ENCODE results near the gene CHMP3. TPM values are rescaled to one million over a fixed set of nuclear protein-coding genes. Genes with fewer than 3 reads are reported as not detected.

The CHMP3 gene
- total and polyA plus RNA-seq, 2 donors (not counting 1 experiment from before 2014, with no cell fraction given) = 73.3 to 161 TPM

DNA sequence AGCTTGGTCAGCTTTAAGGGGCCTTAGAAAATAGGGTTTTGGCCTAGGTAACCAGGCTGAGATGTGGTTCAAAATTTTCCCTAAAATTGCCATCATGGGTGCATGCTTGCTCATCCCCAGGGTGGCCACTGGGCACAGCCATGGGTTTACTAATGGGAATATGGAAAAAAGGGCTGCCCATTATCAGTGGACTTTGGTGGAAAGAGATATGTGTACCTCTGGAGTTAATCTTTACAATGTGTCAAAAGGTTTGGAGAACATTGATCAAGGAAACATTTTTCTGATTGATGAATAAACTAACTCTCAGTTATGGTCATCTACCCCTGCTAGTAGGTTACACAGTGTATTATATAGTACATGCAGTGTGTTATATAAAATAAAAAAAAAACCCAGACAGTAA lies 109.0 kb downstream of the CHMP3 start:
- Histone ChIP-seq H3K36me3 (ENCODE audit: control insufficient read depth, insufficient read depth, low read length) (peaks cover 14% of the 10 kb centered on the region), H3K27ac (ENCODE audit: insufficient read depth, low read length) (no peak overlapping the region)

DNA sequence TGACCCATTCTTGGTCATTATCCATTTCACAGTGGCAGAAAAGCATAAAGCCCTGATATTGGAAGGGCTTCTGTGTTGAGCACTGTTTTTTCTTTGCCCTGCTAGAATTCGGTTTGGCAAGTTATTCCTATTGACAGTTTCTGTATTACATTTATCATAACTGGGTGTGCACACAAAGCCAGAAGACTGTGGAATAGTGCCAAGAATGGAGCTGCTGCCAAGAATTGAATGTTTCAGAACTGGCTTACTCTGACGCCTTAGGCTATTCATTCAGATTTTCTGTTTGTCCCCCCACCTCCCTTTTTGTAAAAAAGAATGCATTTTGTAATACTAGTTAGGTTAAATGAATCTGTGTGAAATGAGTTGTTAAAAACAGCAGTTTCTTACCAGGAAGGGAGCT lies 109.4 kb downstream of the CHMP3 start:
- Histone ChIP-seq H3K4me3 (replicated peaks in 1 of 4; ENCODE audit: control extremely low read depth in 1 of 4, insufficient read depth in 1 of 4, low read depth in 3 of 4, low read length in 4 of 4) (no peak overlapping the region), H3K4me1 (ENCODE audit: control insufficient read depth, extremely low read depth, insufficient read depth, low read length) (no peaks in the 10 kb centered on the region), H3K36me3 (ENCODE audit: control insufficient read depth, insufficient read depth, low read length) (peaks cover 14% of the 10 kb centered on the region), H2AFZ (ENCODE audit: low read length) (no peak overlapping the region), H3K9me3 (ENCODE audit: control insufficient read depth, insufficient read depth, low read depth, low read length) (no peaks in the 10 kb centered on the region), H3K9ac (ENCODE audit: insufficient read depth, low read length) (no peak overlapping the region), H4K20me1 (ENCODE audit: control insufficient read depth, extremely low read depth, insufficient read depth, low read length) (no peaks in the 10 kb centered on the region), H3K27ac (ENCODE audit: insufficient read depth, low read length) (no peak overlapping the region), H3K27me3 (ENCODE audit: control insufficient read depth, insufficient read depth, low read length) (no peaks in the 10 kb centered on the region), H3K79me2 (ENCODE audit: control insufficient read depth, insufficient read depth, low read length) (peaks cover 2% of the 10 kb centered on the region), H3K4me2 (ENCODE audit: extremely low read depth, insufficient read depth, low read length) (no peak overlapping the region)
- no peak for TF ChIP-seq EZH2 (IDR thresholded peaks at IDR 0.05; ENCODE audit: low read length, missing control alignments)
- TF ChIP-seq, protein P1, sequence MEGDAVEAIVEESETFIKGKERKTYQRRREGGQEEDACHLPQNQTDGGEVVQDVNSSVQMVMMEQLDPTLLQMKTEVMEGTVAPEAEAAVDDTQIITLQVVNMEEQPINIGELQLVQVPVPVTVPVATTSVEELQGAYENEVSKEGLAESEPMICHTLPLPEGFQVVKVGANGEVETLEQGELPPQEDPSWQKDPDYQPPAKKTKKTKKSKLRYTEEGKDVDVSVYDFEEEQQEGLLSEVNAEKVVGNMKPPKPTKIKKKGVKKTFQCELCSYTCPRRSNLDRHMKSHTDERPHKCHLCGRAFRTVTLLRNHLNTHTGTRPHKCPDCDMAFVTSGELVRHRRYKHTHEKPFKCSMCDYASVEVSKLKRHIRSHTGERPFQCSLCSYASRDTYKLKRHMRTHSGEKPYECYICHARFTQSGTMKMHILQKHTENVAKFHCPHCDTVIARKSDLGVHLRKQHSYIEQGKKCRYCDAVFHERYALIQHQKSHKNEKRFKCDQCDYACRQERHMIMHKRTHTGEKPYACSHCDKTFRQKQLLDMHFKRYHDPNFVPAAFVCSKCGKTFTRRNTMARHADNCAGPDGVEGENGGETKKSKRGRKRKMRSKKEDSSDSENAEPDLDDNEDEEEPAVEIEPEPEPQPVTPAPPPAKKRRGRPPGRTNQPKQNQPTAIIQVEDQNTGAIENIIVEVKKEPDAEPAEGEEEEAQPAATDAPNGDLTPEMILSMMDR (conservative IDR thresholded peaks at IDR 0.05 in 1 of 2, IDR thresholded peaks at IDR 0.05 in 1 of 2; ENCODE audit: low read depth in 1 of 2, low read length in 2 of 2) = no peak
- DNase-seq (ENCODE audit: low read depth in 2 of 2) = peak; percentile 65 to 85

More for the DNA sequence above, 109.0 kb downstream of the CHMP3 start:
- no peaks in the 10 kb centered on the region for H3K9me3 ChIP-seq (ENCODE audit: control insufficient read depth, insufficient read depth, low read depth, low read length)
- DNase-seq (ENCODE audit: low read depth in 2 of 2) = no peak
- no peak overlapping the region for H3K4me2 ChIP-seq (ENCODE audit: extremely low read depth, insufficient read depth, low read length)
- no peaks in the 10 kb centered on the region for H3K27me3 ChIP-seq (ENCODE audit: control insufficient read depth, insufficient read depth, low read length)
- H3K4me3 ChIP-seq (replicated peaks in 1 of 4; ENCODE audit: control extremely low read depth in 1 of 4, insufficient read depth in 1 of 4, low read depth in 3 of 4, low read length in 4 of 4) = no peak overlapping the region
- no peaks in the 10 kb centered on the region for H3K4me1 ChIP-seq (ENCODE audit: control insufficient read depth, extremely low read depth, insufficient read depth, low read length)
- H3K79me2 ChIP-seq (ENCODE audit: control insufficient read depth, insufficient read depth, low read length) = peaks cover under 1% of the 10 kb centered on the region
- no peaks in the 10 kb centered on the region for H4K20me1 ChIP-seq (ENCODE audit: control insufficient read depth, extremely low read depth, insufficient read depth, low read length)
- H2AFZ ChIP-seq (ENCODE audit: low read length) = no peak overlapping the region
- no peak for TF ChIP-seq EZH2 (IDR thresholded peaks at IDR 0.05; ENCODE audit: low read length, missing control alignments)
- TF ChIP-seq, protein P1 (conservative IDR thresholded peaks at IDR 0.05 in 1 of 2, IDR thresholded peaks at IDR 0.05 in 1 of 2; ENCODE audit: low read depth in 1 of 2, low read length in 2 of 2) = no peak
- H3K9ac ChIP-seq (ENCODE audit: insufficient read depth, low read length) = no peak overlapping the region

Other genes starting within 250 kb of the CHMP3 start
- gene REEP1, start 225.8 kb downstream of the CHMP3 start, total RNA-seq = not detected in 2 replicates
- 0.02 and 0.14 TPM in 2 replicates for gene REEP1, start 225.8 kb downstream of the CHMP3 start, polyA plus RNA-seq
- gene KDM3A, start 122.1 kb downstream of the CHMP3 start, total RNA-seq = 20.5 and 23.1 TPM in 2 replicates
- 12.1 and 26.0 TPM in 2 replicates for gene KDM3A, start 122.1 kb downstream of the CHMP3 start, polyA plus RNA-seq
- 17.5 and 20.3 TPM in 2 replicates for gene RNF103, start 60.4 kb upstream of the CHMP3 start, total RNA-seq
- 11.6 and 20.9 TPM in 2 replicates for gene RNF103, start 60.4 kb upstream of the CHMP3 start, polyA plus RNA-seq
- 17.3 and 29.8 TPM in 2 replicates for gene RMND5A, start 156.8 kb upstream of the CHMP3 start, total RNA-seq
- gene RMND5A, start 156.8 kb upstream of the CHMP3 start, polyA plus RNA-seq = 7.3 and 7.5 TPM in 2 replicates
- gene CD8A, start 227.5 kb upstream of the CHMP3 start, total RNA-seq = not detected in 2 replicates
- not detected in 2 replicates for gene CD8A, start 227.5 kb upstream of the CHMP3 start, polyA plus RNA-seq